HCT116 (cell line): Measurements from ENCODE around the gene UBE2R2.

Experiments
- CEBPB ChIP-seq: IDR thresholded peaks from 2 replicates; pipeline ENCODE4 v1.6.1; 2012; ENCODE audit warnings: low read depth
- CTCF ChIP-seq, 3 experiments: fragments of 200-600 bp in 1 of 3; sonication (generic) in 1 of 3; IDR thresholded peaks in 2 of 3; conservative IDR thresholded peaks in 1 of 3; 2 replicates each; pipeline ENCODE4 v1.5.1; 2012 to 2017; ENCODE audit warnings: low read depth in 2 of 3, low read length in 2 of 3, antibody characterized with exemption in 1 of 3, borderline replicate concordance in 1 of 3, control low read depth in 1 of 3, mild to moderate bottlenecking in 1 of 3, mixed read lengths in 1 of 3, mixed run types in 1 of 3, moderate library complexity in 1 of 3; ENCODE audit not compliant: insufficient read depth in 1 of 3
- EZH2 ChIP-seq: fragments of 200-600 bp; sonication (generic); IDR thresholded peaks from 2 replicates; pipeline ENCODE4 v1.6.1; 2017; ENCODE audit warnings: antibody characterized with exemption, mixed run types
- POLR2A ChIP-seq: IDR thresholded peaks from 2 replicates; pipeline ENCODE4 v1.7.0; 2011; ENCODE audit warnings: borderline replicate concordance; ENCODE audit not compliant: insufficient read depth, insufficient read length; ENCODE audit errors: extremely low read depth
- RAD21 ChIP-seq: IDR thresholded peaks from 2 replicates; pipeline ENCODE4 v1.6.1; 2012; ENCODE audit warnings: low read depth, mild to moderate bottlenecking
- TCF7L2 ChIP-seq: IDR thresholded peaks from 2 replicates; pipeline ENCODE4 v1.7.0; 2011; ENCODE audit warnings: borderline replicate concordance, inconsistent platforms; ENCODE audit not compliant: insufficient read depth, insufficient read length; ENCODE audit errors: extremely low read depth
- ZNF274 ChIP-seq: fragments of 200-500 bp; sonication (Bioruptor generic); IDR thresholded peaks from 2 replicates; pipeline ENCODE4 v1.6.1; 2014; ENCODE audit warnings: mild to moderate bottlenecking, low read depth, low read length, inconsistent platforms

GRCh38 chr9:33884856-33885701, 68.1 kb downstream of the UBE2R2 start:
- TF ChIP-seq TCF7L2, result no peak
- no peak for TF ChIP-seq CTCF (IDR thresholded peaks at IDR 0.05 in 2 of 3, conservative IDR thresholded peaks at IDR 0.05 in 1 of 3; ENCODE audit: borderline replicate concordance in 1 of 3, insufficient read depth in 1 of 3, low read depth in 2 of 3, low read length in 2 of 3)
- no peak for TF ChIP-seq RAD21
- no peak for TF ChIP-seq POLR2A
- no peak for TF ChIP-seq CEBPB
- no peak for TF ChIP-seq ZNF274
- no peak for TF ChIP-seq EZH2
